ENCODE data around the gene ZNRF1. TPM values are rescaled to one million over a fixed set of nuclear protein-coding genes. Genes with fewer than 3 reads are reported as not detected.

ZNRF1 gene
- total RNA-seq, 1 experiment from 2014 or later, result 27.1 TPM

DNA sequence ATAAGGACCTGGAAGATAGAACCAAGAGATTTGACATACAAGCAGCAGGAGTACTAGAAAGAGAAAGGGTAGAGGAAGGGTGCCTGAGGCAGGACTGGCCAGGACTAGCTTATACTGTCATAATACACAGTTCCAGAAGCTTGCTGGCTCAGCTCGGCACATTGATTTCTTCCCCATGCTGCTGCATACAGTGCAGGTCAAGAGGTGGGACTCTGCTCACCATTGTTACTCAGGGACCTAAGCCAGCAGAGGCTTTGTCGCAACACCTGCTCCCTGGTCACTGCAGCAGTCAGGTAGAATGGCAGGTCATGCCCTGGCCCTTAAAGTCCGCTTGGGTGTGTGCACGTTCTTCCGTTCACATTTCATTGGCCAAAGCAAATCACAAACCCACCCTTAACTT is 85.0 kb downstream of the ZNRF1 start:
- no TSS peak for BruUV-seq (replicated peaks)
- CTCF ChIA-PET, result interaction anchor here (0.6 kb wide), 1 partner anchor 99 kb away, joined by 5 read pairs; the partner anchor contains the start of gene WDR59
- TF ChIP-seq, protein P1, sequence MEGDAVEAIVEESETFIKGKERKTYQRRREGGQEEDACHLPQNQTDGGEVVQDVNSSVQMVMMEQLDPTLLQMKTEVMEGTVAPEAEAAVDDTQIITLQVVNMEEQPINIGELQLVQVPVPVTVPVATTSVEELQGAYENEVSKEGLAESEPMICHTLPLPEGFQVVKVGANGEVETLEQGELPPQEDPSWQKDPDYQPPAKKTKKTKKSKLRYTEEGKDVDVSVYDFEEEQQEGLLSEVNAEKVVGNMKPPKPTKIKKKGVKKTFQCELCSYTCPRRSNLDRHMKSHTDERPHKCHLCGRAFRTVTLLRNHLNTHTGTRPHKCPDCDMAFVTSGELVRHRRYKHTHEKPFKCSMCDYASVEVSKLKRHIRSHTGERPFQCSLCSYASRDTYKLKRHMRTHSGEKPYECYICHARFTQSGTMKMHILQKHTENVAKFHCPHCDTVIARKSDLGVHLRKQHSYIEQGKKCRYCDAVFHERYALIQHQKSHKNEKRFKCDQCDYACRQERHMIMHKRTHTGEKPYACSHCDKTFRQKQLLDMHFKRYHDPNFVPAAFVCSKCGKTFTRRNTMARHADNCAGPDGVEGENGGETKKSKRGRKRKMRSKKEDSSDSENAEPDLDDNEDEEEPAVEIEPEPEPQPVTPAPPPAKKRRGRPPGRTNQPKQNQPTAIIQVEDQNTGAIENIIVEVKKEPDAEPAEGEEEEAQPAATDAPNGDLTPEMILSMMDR (IDR thresholded peaks at IDR 0.05; ENCODE audit: unreplicated experiment), result no peak
- intact Hi-C loops (cut with micrococcal nuclease; ENCODE audit: unreplicated experiment), result no loop called here
- no peaks in the 10 kb centered on the region for H3K36me3 Mint-ChIP-seq (ENCODE audit: insufficient read depth, unreplicated experiment)
- no peak overlapping the region for H3K4me3 Mint-ChIP-seq (ENCODE audit: low read depth, unreplicated experiment)
- peaks cover 25% of the 10 kb centered on the region for H3K4me1 Mint-ChIP-seq (ENCODE audit: low read depth, unreplicated experiment)
- H3K9me3 Mint-ChIP-seq (ENCODE audit: low read depth, unreplicated experiment), result no peaks in the 10 kb centered on the region
- no peaks in the 10 kb centered on the region for H3K27me3 Mint-ChIP-seq (ENCODE audit: unreplicated experiment)
- DNase-seq, result no peak
- no peak overlapping the region for H3K27ac Mint-ChIP-seq (ENCODE audit: unreplicated experiment)

DNA sequence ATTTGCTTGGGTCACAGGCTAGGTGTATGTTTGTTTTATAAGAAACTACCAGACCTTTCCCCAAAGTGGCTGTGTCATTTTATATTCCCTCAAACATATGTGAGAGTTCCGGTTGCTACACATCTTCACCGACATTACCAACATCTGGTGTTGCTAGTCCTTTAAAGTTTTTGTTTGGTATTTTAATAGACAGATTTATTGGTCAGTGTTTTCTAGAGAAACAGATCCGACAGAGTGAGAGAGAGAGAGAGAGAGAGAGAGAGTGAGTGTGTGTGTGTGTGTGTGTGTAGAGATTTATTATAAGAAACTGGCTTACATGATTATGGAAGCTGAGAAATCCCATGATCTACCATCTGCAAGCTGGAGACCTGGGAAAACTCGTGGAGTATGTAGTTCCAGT is 86.7 kb downstream of the ZNRF1 start:
- H3K4me1 Mint-ChIP-seq (ENCODE audit: low read depth, unreplicated experiment), result peaks cover 25% of the 10 kb centered on the region
- CTCF ChIA-PET, result no interaction called here
- BruUV-seq (replicated peaks), result no TSS peak

DNA sequence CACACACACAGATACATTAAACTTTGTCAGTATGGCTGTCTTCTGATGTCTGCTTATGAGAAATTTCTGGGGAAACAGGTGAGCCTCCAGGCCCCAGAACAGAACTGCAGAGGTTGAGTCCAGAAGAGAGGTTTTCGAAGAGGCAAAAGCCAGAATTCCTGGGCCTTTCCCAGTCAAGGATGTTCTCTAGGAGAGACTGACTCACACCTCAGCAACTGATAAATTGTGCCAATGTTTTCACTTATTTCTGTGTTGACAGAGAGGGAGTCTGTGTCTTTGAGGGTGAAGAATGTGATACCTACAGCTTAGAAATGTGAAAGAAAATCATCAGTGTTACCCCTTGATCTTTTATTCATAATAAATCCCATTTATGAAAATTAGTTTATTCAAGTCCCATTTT is 87.5 kb downstream of the ZNRF1 start:
- Mint-ChIP-seq H3K4me1 (ENCODE audit: low read depth, unreplicated experiment) (peaks cover 22% of the 10 kb centered on the region), H3K36me3 (ENCODE audit: insufficient read depth, unreplicated experiment) (no peaks in the 10 kb centered on the region), H3K27ac (ENCODE audit: unreplicated experiment) (no peak overlapping the region), H3K9me3 (ENCODE audit: low read depth, unreplicated experiment) (no peaks in the 10 kb centered on the region), H3K27me3 (ENCODE audit: unreplicated experiment) (no peaks in the 10 kb centered on the region), H3K4me3 (ENCODE audit: low read depth, unreplicated experiment) (no peak overlapping the region)
- no TSS peak for BruUV-seq (replicated peaks)
- TF ChIP-seq, protein P1 (IDR thresholded peaks at IDR 0.05; ENCODE audit: unreplicated experiment), result no peak
- no peak for DNase-seq
- CTCF ChIA-PET, result no interaction called here
- intact Hi-C loops (cut with micrococcal nuclease; ENCODE audit: unreplicated experiment), result no loop called here

More for the DNA sequence above, 86.7 kb downstream of the ZNRF1 start:
- TF ChIP-seq, protein P1 (IDR thresholded peaks at IDR 0.05; ENCODE audit: unreplicated experiment), result no peak
- no peaks in the 10 kb centered on the region for H3K27me3 Mint-ChIP-seq (ENCODE audit: unreplicated experiment)
- no peak overlapping the region for H3K27ac Mint-ChIP-seq (ENCODE audit: unreplicated experiment)
- no peaks in the 10 kb centered on the region for H3K9me3 Mint-ChIP-seq (ENCODE audit: low read depth, unreplicated experiment)
- intact Hi-C loops (cut with micrococcal nuclease; ENCODE audit: unreplicated experiment), result no loop called here
- no peak for DNase-seq
- H3K4me3 Mint-ChIP-seq (ENCODE audit: low read depth, unreplicated experiment), result no peak overlapping the region
- no peaks in the 10 kb centered on the region for H3K36me3 Mint-ChIP-seq (ENCODE audit: insufficient read depth, unreplicated experiment)

GRCh38 chr16:75086688-75087374 is 88.0 kb downstream of the ZNRF1 start:
- Mint-ChIP-seq H3K36me3 (ENCODE audit: insufficient read depth, unreplicated experiment) (no peaks in the 10 kb centered on the region), H3K9me3 (ENCODE audit: low read depth, unreplicated experiment) (no peaks in the 10 kb centered on the region), H3K27me3 (ENCODE audit: unreplicated experiment) (no peaks in the 10 kb centered on the region), H3K27ac (ENCODE audit: unreplicated experiment) (no peak overlapping the region), H3K4me3 (ENCODE audit: low read depth, unreplicated experiment) (no peak overlapping the region), H3K4me1 (ENCODE audit: low read depth, unreplicated experiment) (peaks cover 19% of the 10 kb centered on the region)
- intact Hi-C loops (cut with micrococcal nuclease; ENCODE audit: unreplicated experiment), result no loop called here
- no peak for DNase-seq
- no TSS peak for BruUV-seq (replicated peaks)
- TF ChIP-seq, protein P1 (IDR thresholded peaks at IDR 0.05; ENCODE audit: unreplicated experiment), result no peak
- CTCF ChIA-PET, result no interaction called here
